Measurements from ENCODE around the gene HSH2D. TPM values are rescaled to one million over a fixed set of nuclear protein-coding genes. Genes with fewer than 3 reads are reported as not detected.

HSH2D gene
- total and polyA plus RNA-seq, 9 of the 15 experiments (the other 6 are each of a cell fraction or from before 2014, with no cell fraction given): 0.03 to 1.1 (median 0.35) TPM; not detected in 1

- CTCF ChIA-PET (ENCODE audit: low intra/inter-chr PET ratio): no interaction called here
- intact Hi-C loops (cut with micrococcal nuclease) (loop anchor here (10.0 kb wide), 1 partner anchor 344 kb away; no protein-coding TSS in a partner anchor), in situ Hi-C loops (cut with MboI) (no loop called here)
- H3K4me2 ChIP-seq (ENCODE audit: insufficient read depth, low read length): no peak overlapping the region
- no peak overlapping the region for H3K4me3 ChIP-seq
- H2AFZ ChIP-seq (ENCODE audit: low read depth, low read length): no peak overlapping the region
- WGBS (ENCODE audit: insufficient coverage, low coverage, missing lambda C conversion rate): 88% methylated on average over 3 of the region's 3 CpGs
- TF ChIP-seq RBFOX2 (IDR thresholded peaks at IDR 0.05; ENCODE audit: low read depth, low read length): 0 out of 2 replicates have a peak, but pooled peaks have one; percentile 28
- no peak for TF ChIP-seq BRF1 (IDR thresholded peaks at IDR 0.05; ENCODE audit: borderline replicate concordance, extremely low read depth, insufficient read length)
- H3K9me1 ChIP-seq (ENCODE audit: control insufficient read depth, insufficient read depth, low read length): peaks cover 5% of the 10 kb centered on the region
- 0 out of 4 replicates have a peak overlapping the region, but pooled peaks of 1 of the 2 experiments have one; percentile 2 for H3K9ac ChIP-seq (ENCODE audit: insufficient read depth in 1 of 2, low read depth in 2 of 2, low read length in 2 of 2)
- FAIRE-seq (no peak), DNase-seq (ENCODE audit: extremely low read depth in 1 of 4, low spot score in 3 of 4) (no peak), ATAC-seq (no peak)
- H3K4me1 ChIP-seq (replicated peaks in 1 of 2; ENCODE audit: control insufficient read depth in 2 of 2, insufficient read depth in 2 of 2, low read length in 2 of 2): peaks cover 0 to 10% of the 10 kb centered on the region in 2 experiments; a peak in 3 of 5 replicates
- no peaks in the 10 kb centered on the region; the same call in 1 of the 2 replicates for H4K20me1 ChIP-seq (replicated peaks; ENCODE audit: control insufficient read depth, insufficient read depth, low read length)
- no TSS peak for BruUV-seq (replicated peaks)
- no peaks in the 10 kb centered on the region for H3K27me3 ChIP-seq (ENCODE audit: control insufficient read depth in 2 of 2, insufficient read depth in 2 of 2, low read length in 2 of 2)
- H3K36me3 ChIP-seq (ENCODE audit: control insufficient read depth, insufficient read depth, low read length): peaks cover 43% of the 10 kb centered on the region
- H3K79me2 ChIP-seq (ENCODE audit: control insufficient read depth, insufficient read depth, low read length): peaks cover 17% of the 10 kb centered on the region
- no peaks in the 10 kb centered on the region for H3K9me3 ChIP-seq (replicated peaks; ENCODE audit: control insufficient read depth, insufficient read depth, low read depth, low read length)
- H3K27ac ChIP-seq (ENCODE audit: extremely low read depth, low read depth, low read length): no peak overlapping the region
- POLR2A ChIA-PET: interaction anchor here (1.2 kb wide), 1 partner anchor 165 kb away, joined by 3 read pairs; no protein-coding TSS in a partner anchor
Measured at GRCh38 chr19:16188521-16188920, 45.0 kb downstream of the HSH2D start.

DNA sequence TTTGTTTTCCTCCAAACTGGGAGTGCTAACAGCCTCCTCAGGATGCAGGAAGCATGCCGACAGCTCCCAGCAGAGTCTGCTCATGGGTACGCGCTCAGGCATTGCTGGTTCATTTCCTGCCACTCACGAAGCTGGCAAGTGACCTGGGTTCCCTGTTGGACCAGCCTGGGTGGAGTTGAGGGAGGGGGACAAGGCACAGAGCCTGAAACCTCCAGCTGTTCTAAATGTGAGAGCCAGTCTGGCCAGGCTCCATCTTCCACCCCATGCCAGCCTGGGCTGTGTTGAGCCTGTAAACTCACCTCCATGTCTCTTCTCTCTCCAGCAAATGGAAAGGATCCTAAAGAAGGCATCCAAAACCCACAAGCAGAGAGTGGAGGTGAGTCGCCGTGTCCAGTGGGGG, 46.7 kb downstream of the HSH2D start:
- DNase-seq (ENCODE audit: extremely low read depth in 1 of 4, low spot score in 3 of 4): no peak
- Histone ChIP-seq H3K27ac (ENCODE audit: extremely low read depth, low read depth, low read length) (no peak overlapping the region), H3K4me1 (replicated peaks in 1 of 2; ENCODE audit: control insufficient read depth in 2 of 2, insufficient read depth in 2 of 2, low read length in 2 of 2) (peaks cover 0 to 6% of the 10 kb centered on the region in 2 experiments; a peak in 2 of 5 replicates), H3K27me3 (ENCODE audit: control insufficient read depth in 2 of 2, insufficient read depth in 2 of 2, low read length in 2 of 2) (no peaks in the 10 kb centered on the region), H2AFZ (ENCODE audit: low read depth, low read length) (no peak overlapping the region), H3K9me3 (replicated peaks; ENCODE audit: control insufficient read depth, insufficient read depth, low read depth, low read length) (no peaks in the 10 kb centered on the region), H3K9me1 (ENCODE audit: control insufficient read depth, insufficient read depth, low read length) (peaks cover 5% of the 10 kb centered on the region), H3K9ac (ENCODE audit: insufficient read depth in 1 of 2, low read depth in 2 of 2, low read length in 2 of 2) (peak overlapping the region in 1 of 2 experiments; percentile 4; a peak in 1 of 4 replicates), H4K20me1 (replicated peaks; ENCODE audit: control insufficient read depth, insufficient read depth, low read length) (no peaks in the 10 kb centered on the region; the same call in 1 of the 2 replicates), H3K4me2 (ENCODE audit: insufficient read depth, low read length) (no peak overlapping the region), H3K79me2 (ENCODE audit: control insufficient read depth, insufficient read depth, low read length) (peaks cover 17% of the 10 kb centered on the region), H3K4me3 (no peak overlapping the region), H3K36me3 (ENCODE audit: control insufficient read depth, insufficient read depth, low read length) (peaks cover 43% of the 10 kb centered on the region)
- no peak for ATAC-seq
- in situ Hi-C loops (cut with MboI) (no loop called here), intact Hi-C loops (cut with micrococcal nuclease) (no loop called here)
- BruUV-seq (replicated peaks): no TSS peak
- FAIRE-seq: no peak
- TF ChIP-seq ATF1 (CRISPR knock-in tag; IDR thresholded peaks at IDR 0.05): no peak
- TF ChIP-seq ATF1 (tag; IDR thresholded peaks at IDR 0.05): no peak
- peak; percentile 37; the same call in 1 of the 2 replicates for TF ChIP-seq RBFOX2 (IDR thresholded peaks at IDR 0.05; ENCODE audit: low read depth, low read length)
- no peak for TF ChIP-seq ZNF232 (CRISPR knock-in tag; IDR thresholded peaks at IDR 0.05)
- no peak for TF ChIP-seq TEAD1 (CRISPR knock-in tag; IDR thresholded peaks at IDR 0.05)
- no peak for TF ChIP-seq KLF16 (IDR thresholded peaks at IDR 0.05)
- TF ChIP-seq ZHX1 (conservative IDR thresholded peaks at IDR 0.05; ENCODE audit: low read length): no peak
- TF ChIP-seq ZFPM2 (CRISPR knock-in tag; IDR thresholded peaks at IDR 0.05): no peak
- TF ChIP-seq BRCA1 (IDR thresholded peaks at IDR 0.05): no peak
- no peak for TF ChIP-seq BRCA1 (CRISPR knock-in tag; IDR thresholded peaks at IDR 0.05)
- WGBS (ENCODE audit: insufficient coverage, low coverage, missing lambda C conversion rate): 87% methylated on average over 6 of the region's 6 CpGs
- POLR2A ChIA-PET: no interaction called here
- CTCF ChIA-PET (ENCODE audit: low intra/inter-chr PET ratio): no interaction called here

All from K562 (cell line).